Trophoblast cell (in vitro differentiated cells and primary cell): ENCODE data around the gene IL12RB1.

Source experiments
- DNase-seq, 2 donors: peaks; one replicate each; pipeline ENCODE4 v3.0.0-alpha.2; 2016
- H2AFZ ChIP-seq: 2 replicates; pipeline ENCODE4 v1.6.1; 2013; ENCODE audit warnings: low read length, moderate library complexity, mild to moderate bottlenecking; ENCODE audit not compliant: insufficient read depth, poor library complexity
- H2AK5ac ChIP-seq: 2 replicates; pipeline ENCODE4 v1.6.1; 2013; ENCODE audit warnings: mild to moderate bottlenecking, low read length
- H2BK120ac ChIP-seq: 2 replicates; pipeline ENCODE4 v1.6.1; 2013; ENCODE audit warnings: low read length, mild to moderate bottlenecking, moderate library complexity; ENCODE audit not compliant: insufficient read depth, poor library complexity
- H2BK12ac ChIP-seq: 2 replicates; pipeline ENCODE4 v1.6.1; 2013; ENCODE audit warnings: mild to moderate bottlenecking, low read length, moderate library complexity
- H2BK5ac ChIP-seq: 2 replicates; pipeline ENCODE4 v1.6.1; 2013; ENCODE audit warnings: low read length, low read depth, moderate library complexity, mild to moderate bottlenecking; ENCODE audit not compliant: poor library complexity
- H3K14ac ChIP-seq: 2 replicates; pipeline ENCODE4 v1.6.1; 2013; ENCODE audit warnings: mild to moderate bottlenecking, low read length
- H3K18ac ChIP-seq: 2 replicates; pipeline ENCODE4 v1.6.1; 2013; ENCODE audit warnings: mild to moderate bottlenecking, low read length
- H3K23ac ChIP-seq: 2 replicates; pipeline ENCODE4 v1.6.1; 2013; ENCODE audit warnings: low read length
- H3K27ac ChIP-seq: 2 replicates; pipeline ENCODE4 v1.5.1; 2013; ENCODE audit warnings: low read depth, mild to moderate bottlenecking, inconsistent platforms, low read length, moderate library complexity
- H3K27me3 ChIP-seq: 2 replicates; pipeline ENCODE4 v1.6.1; 2013; ENCODE audit warnings: inconsistent platforms, mild to moderate bottlenecking, low read length, moderate library complexity; ENCODE audit not compliant: insufficient read depth
- H3K36me3 ChIP-seq, 2 experiments: 1 replicate in 1 of 2; 2 replicates in 1 of 2; pipeline ENCODE4 v1.6.1; 2013; ENCODE audit warnings: low read length in 2 of 2, mild to moderate bottlenecking in 2 of 2, moderate library complexity in 1 of 2; ENCODE audit not compliant: insufficient read depth in 2 of 2, control insufficient read depth in 1 of 2
- H3K4ac ChIP-seq: 2 replicates; pipeline ENCODE4 v1.6.1; 2013; ENCODE audit warnings: low read depth, mild to moderate bottlenecking, low read length, moderate library complexity
- H3K4me1 ChIP-seq, 2 experiments: 1 replicate in 1 of 2; 2 replicates in 1 of 2; pipeline ENCODE4 v1.6.1; 2013; ENCODE audit warnings: low read length in 2 of 2, mild to moderate bottlenecking in 2 of 2, moderate library complexity in 1 of 2; ENCODE audit not compliant: insufficient read depth in 2 of 2, control insufficient read depth in 1 of 2
- H3K4me2 ChIP-seq: 2 replicates; pipeline ENCODE4 v1.6.1; 2013; ENCODE audit warnings: inconsistent platforms, mild to moderate bottlenecking, low read length, moderate library complexity
- H3K4me3 ChIP-seq: 2 replicates; pipeline ENCODE4 v1.5.1; 2013; ENCODE audit warnings: mild to moderate bottlenecking, low read depth, low read length, inconsistent platforms
- H3K79me1 ChIP-seq: one replicate; pipeline ENCODE4 v1.6.1; 2013; ENCODE audit warnings: low read length
- H3K79me2 ChIP-seq: 2 replicates; pipeline ENCODE4 v1.6.1; 2013; ENCODE audit warnings: low read length, mild to moderate bottlenecking; ENCODE audit not compliant: control insufficient read depth, insufficient read depth, poor library complexity
- H3K9ac ChIP-seq: 2 replicates; pipeline ENCODE4 v1.6.1; 2013; ENCODE audit warnings: mild to moderate bottlenecking, low read length
- H3K9me3 ChIP-seq: 2 replicates; pipeline ENCODE4 v1.6.1; 2013; ENCODE audit warnings: low read depth, mild to moderate bottlenecking, control low read depth, inconsistent platforms, low read length; ENCODE audit not compliant: insufficient read depth
- H4K12ac ChIP-seq: 2 replicates; pipeline ENCODE4 v1.6.1; 2013; ENCODE audit warnings: low read depth, mild to moderate bottlenecking, low read length, moderate library complexity
- H4K8ac ChIP-seq: 2 replicates; pipeline ENCODE4 v1.6.1; 2013; ENCODE audit warnings: low read depth, mild to moderate bottlenecking, low read length, moderate library complexity
- H4K91ac ChIP-seq: one replicate; pipeline ENCODE4 v1.6.1; 2013; ENCODE audit warnings: low read depth, mild to moderate bottlenecking, low read length, moderate library complexity
- WGBS: extraction: QIAGEN DNeasy Blood & Tissue Kit; methylation state at CpG from one replicate; pipeline ENCODE4 v1.1.7; 2013; ENCODE audit warnings: missing lambda C conversion rate; ENCODE audit not compliant: insufficient read length, insufficient coverage; ENCODE audit errors: extremely low coverage; 5-methylcytosine and 5-hydroxymethylcytosine counted together

Gene IL12RB1

GRCh38 chr19:18122860-18123795 is 36.4 kb upstream of the IL12RB1 start:
- Histone ChIP-seq H4K8ac (no peak overlapping the region), H3K4ac (no peak overlapping the region), H4K12ac (no peak overlapping the region), H2AFZ (no peak overlapping the region), H3K4me3 (no peak overlapping the region), H3K18ac (no peak overlapping the region), H3K9ac (no peak overlapping the region), H3K79me1 (peaks cover 2% of the 10 kb centered on the region), H3K14ac (no peak overlapping the region), H2BK120ac (no peak overlapping the region), H2BK12ac (no peak overlapping the region), H2AK5ac (no peak overlapping the region), H3K27me3 (no peaks in the 10 kb centered on the region), H4K91ac (no peak overlapping the region), H2BK5ac (no peak overlapping the region), H3K9me3 (peaks cover 3% of the 10 kb centered on the region), H3K27ac (no peak overlapping the region), H3K36me3 (peaks cover 0 to 6% of the 10 kb centered on the region in 2 experiments), H3K4me1 (peaks cover 2 to 3% of the 10 kb centered on the region in 2 experiments), H3K79me2 (peaks cover 2% of the 10 kb centered on the region), H3K23ac (no peak overlapping the region), H3K4me2 (no peak overlapping the region)
- no peak for DNase-seq
- no CpG with 5 or more reads among the region's 27 CpGs for WGBS

- H3K4me1 ChIP-seq, result peaks cover 4 to 6% of the 10 kb centered on the region in 2 experiments
- peaks cover 4% of the 10 kb centered on the region for H3K79me2 ChIP-seq
Measured at GRCh38 chr19:18122424-18122823, 35.7 kb upstream of the IL12RB1 start.

GRCh38 chr19:18121166-18121565 is 34.4 kb upstream of the IL12RB1 start:
- Histone ChIP-seq H3K4ac (no peak overlapping the region), H2BK120ac (no peak overlapping the region), H4K12ac (no peak overlapping the region), H3K27me3 (no peaks in the 10 kb centered on the region), H2AK5ac (no peak overlapping the region), H3K79me1 (peaks cover 6% of the 10 kb centered on the region), H3K9me3 (peaks cover 3% of the 10 kb centered on the region), H3K18ac (no peak overlapping the region), H3K36me3 (peaks cover 0 to 6% of the 10 kb centered on the region in 2 experiments), H3K4me1 (peaks cover 7 to 8% of the 10 kb centered on the region in 2 experiments), H3K27ac (no peak overlapping the region), H4K8ac (no peak overlapping the region), H3K4me3 (no peak overlapping the region), H3K4me2 (no peak overlapping the region), H4K91ac (no peak overlapping the region), H2AFZ (no peak overlapping the region), H3K14ac (no peak overlapping the region), H2BK12ac (no peak overlapping the region), H2BK5ac (no peak overlapping the region), H3K79me2 (peaks cover 4% of the 10 kb centered on the region), H3K23ac (no peak overlapping the region), H3K9ac (no peak overlapping the region)
- WGBS, result no CpG with 5 or more reads among the region's 5 CpGs
- no peak for DNase-seq

More at GRCh38 chr19:18122424-18122823, 35.7 kb upstream of the IL12RB1 start:
- no peak overlapping the region for H4K12ac ChIP-seq
- no peak overlapping the region for H3K9ac ChIP-seq
- no peak overlapping the region for H3K4me3 ChIP-seq
- no peak for DNase-seq
- no peak overlapping the region for H4K91ac ChIP-seq
- H3K4ac ChIP-seq, result no peak overlapping the region
- no peak overlapping the region for H3K23ac ChIP-seq
- no peak overlapping the region for H2BK5ac ChIP-seq
- peaks cover 3% of the 10 kb centered on the region for H3K9me3 ChIP-seq
- H3K18ac ChIP-seq, result no peak overlapping the region
- H2AFZ ChIP-seq, result no peak overlapping the region
- H3K27me3 ChIP-seq, result no peaks in the 10 kb centered on the region
- peaks cover 0 to 6% of the 10 kb centered on the region in 2 experiments for H3K36me3 ChIP-seq
- no peak overlapping the region for H2BK120ac ChIP-seq
- H2AK5ac ChIP-seq, result no peak overlapping the region
- H4K8ac ChIP-seq, result no peak overlapping the region
- H3K27ac ChIP-seq, result no peak overlapping the region
- no CpG with 5 or more reads among the region's 7 CpGs for WGBS
- H3K14ac ChIP-seq, result no peak overlapping the region
- H3K4me2 ChIP-seq, result no peak overlapping the region
- no peak overlapping the region for H2BK12ac ChIP-seq
- peaks cover 5% of the 10 kb centered on the region for H3K79me1 ChIP-seq

GRCh38 chr19:18120127-18120526 is 33.4 kb upstream of the IL12RB1 start:
- H3K27ac ChIP-seq, result no peak overlapping the region
- no peak overlapping the region for H2BK120ac ChIP-seq
- no peak overlapping the region for H2BK12ac ChIP-seq
- no peak overlapping the region for H4K12ac ChIP-seq
- H2BK5ac ChIP-seq, result no peak overlapping the region
- no peak overlapping the region for H3K4me3 ChIP-seq
- H4K91ac ChIP-seq, result no peak overlapping the region
- peaks cover 0 to 6% of the 10 kb centered on the region in 2 experiments for H3K36me3 ChIP-seq
- peaks cover 4% of the 10 kb centered on the region for H3K79me2 ChIP-seq
- no peaks in the 10 kb centered on the region for H3K27me3 ChIP-seq
- peaks cover 3% of the 10 kb centered on the region for H3K9me3 ChIP-seq
- no peak for DNase-seq
- H4K8ac ChIP-seq, result no peak overlapping the region
- no peak overlapping the region for H2AK5ac ChIP-seq
- H2AFZ ChIP-seq, result no peak overlapping the region
- no peak overlapping the region for H3K4ac ChIP-seq
- H3K79me1 ChIP-seq, result peaks cover 6% of the 10 kb centered on the region
- H3K4me2 ChIP-seq, result no peak overlapping the region
- H3K4me1 ChIP-seq, result peaks cover 7 to 8% of the 10 kb centered on the region in 2 experiments
- no peak overlapping the region for H3K23ac ChIP-seq
- H3K9ac ChIP-seq, result no peak overlapping the region
- no peak overlapping the region for H3K14ac ChIP-seq
- H3K18ac ChIP-seq, result no peak overlapping the region
- WGBS, result no CpG with 5 or more reads among the region's 1 CpG
